GM12872 (cell line): ENCODE data around the gene KPNA6.

Source experiments
- CTCF ChIP-seq: IDR thresholded peaks from 3 replicates; pipeline ENCODE4 v1.5.1; 2011; ENCODE audit warnings: low read depth, mild to moderate bottlenecking, low read length, moderate library complexity; ENCODE audit not compliant: insufficient read depth

Gene KPNA6

GRCh38 chr1:32107742-32108661, at the start of gene KPNA6:
KPNA6 (plus strand) TSS chr1:32108056; CDS start chr1:32108131, 75 bp downstream.
- TF ChIP-seq CTCF: no peak

GRCh38 chr1:32060914-32061313, 46.9 kb upstream of the KPNA6 start:
- TF ChIP-seq CTCF: no peak

- TF ChIP-seq CTCF: no peak
Observed at GRCh38 chr1:32062867-32063230, 45.0 kb upstream of the KPNA6 start.

- peak; percentile 53 for TF ChIP-seq CTCF
Observed at GRCh38 chr1:32063261-32063681, 44.6 kb upstream of the KPNA6 start.

- no peak for TF ChIP-seq CTCF
Observed at GRCh38 chr1:32066489-32066873, 41.4 kb upstream of the KPNA6 start.

GRCh38 chr1:32068957-32069588, 38.8 kb upstream of the KPNA6 start:
- TF ChIP-seq CTCF: no peak

GRCh38 chr1:32071758-32072621, 35.9 kb upstream of the KPNA6 start:
- TF ChIP-seq CTCF: no peak
